Measurements from ENCODE around the gene PTPRN. TPM values are rescaled to one million over a fixed set of nuclear protein-coding genes. Genes with fewer than 3 reads are reported as not detected.

Gene PTPRN
- total RNA-seq, 4 donors from 2014 or later: 0.58 to 3.0 (median 1.9) TPM; not detected in 1

DNA sequence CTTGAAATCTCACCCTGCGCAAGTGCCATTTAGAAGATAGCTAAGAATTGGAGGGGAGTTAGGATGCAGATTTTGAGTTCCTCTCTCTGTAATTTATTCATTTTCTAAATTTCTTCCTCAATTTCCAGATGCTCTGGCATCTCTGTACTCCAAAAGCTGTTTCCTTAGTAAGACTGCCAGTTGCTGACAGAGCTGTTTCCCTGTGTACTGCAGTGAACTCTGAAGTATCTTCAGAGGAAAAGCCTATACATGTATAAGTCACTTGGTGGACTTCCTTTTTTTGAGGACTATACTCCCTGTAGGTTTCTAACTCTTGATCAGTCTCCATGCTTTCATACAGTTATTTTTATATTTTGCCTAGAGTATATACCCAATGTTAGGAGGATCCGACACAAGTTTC is 24.9 kb upstream of the PTPRN start:
- ATAC-seq: no peak
- 88 to 94% methylated on average over 2 of the region's 2 CpGs for WGBS, 2 donors (ENCODE audit: low coverage in 1 of 2)

DNA sequence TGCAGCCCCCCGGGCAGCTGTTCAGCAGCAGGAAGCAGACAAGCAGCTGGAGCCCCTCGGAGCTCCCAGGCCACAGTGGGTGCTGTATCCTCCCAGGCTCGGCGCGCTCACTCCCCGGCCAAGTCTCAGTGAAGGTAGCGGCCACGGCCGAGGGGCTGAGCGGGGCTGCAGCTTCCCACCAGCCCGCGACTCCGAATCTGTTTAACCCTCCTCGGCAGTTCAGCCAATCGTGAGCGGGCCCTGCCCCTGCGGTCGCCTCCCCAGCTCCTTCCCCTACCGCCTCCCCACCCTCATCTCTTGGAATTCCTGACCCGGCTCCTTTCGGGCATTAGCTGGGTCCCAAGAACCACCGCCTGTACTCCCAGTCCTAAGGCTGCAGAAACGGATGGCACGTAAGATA is 23.3 kb upstream of the PTPRN start, which contains the start of gene RESP18:
TSS of gene RESP18 (minus strand) at position 203 of the 400 bp plus-strand sequence.
- WGBS, 2 donors (ENCODE audit: low coverage in 1 of 2): 0 to 5% methylated on average over 1 to 6 of the region's 24 CpGs
- peaks cover 72% of the 10 kb centered on the region for H3K27me3 ChIP-seq
- H3K27ac ChIP-seq: no peak within 1 kb of the TSS
- no peak within 1 kb of the TSS for H3K4me3 ChIP-seq
- TF ChIP-seq EP300 (IDR thresholded peaks at IDR 0.05): no peak
- TF ChIP-seq, protein P1, sequence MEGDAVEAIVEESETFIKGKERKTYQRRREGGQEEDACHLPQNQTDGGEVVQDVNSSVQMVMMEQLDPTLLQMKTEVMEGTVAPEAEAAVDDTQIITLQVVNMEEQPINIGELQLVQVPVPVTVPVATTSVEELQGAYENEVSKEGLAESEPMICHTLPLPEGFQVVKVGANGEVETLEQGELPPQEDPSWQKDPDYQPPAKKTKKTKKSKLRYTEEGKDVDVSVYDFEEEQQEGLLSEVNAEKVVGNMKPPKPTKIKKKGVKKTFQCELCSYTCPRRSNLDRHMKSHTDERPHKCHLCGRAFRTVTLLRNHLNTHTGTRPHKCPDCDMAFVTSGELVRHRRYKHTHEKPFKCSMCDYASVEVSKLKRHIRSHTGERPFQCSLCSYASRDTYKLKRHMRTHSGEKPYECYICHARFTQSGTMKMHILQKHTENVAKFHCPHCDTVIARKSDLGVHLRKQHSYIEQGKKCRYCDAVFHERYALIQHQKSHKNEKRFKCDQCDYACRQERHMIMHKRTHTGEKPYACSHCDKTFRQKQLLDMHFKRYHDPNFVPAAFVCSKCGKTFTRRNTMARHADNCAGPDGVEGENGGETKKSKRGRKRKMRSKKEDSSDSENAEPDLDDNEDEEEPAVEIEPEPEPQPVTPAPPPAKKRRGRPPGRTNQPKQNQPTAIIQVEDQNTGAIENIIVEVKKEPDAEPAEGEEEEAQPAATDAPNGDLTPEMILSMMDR (IDR thresholded peaks at IDR 0.05): no peak
- no peak for TF ChIP-seq POLR2AphosphoS5 (IDR thresholded peaks at IDR 0.05)
- no peak for TF ChIP-seq POLR2A (IDR thresholded peaks at IDR 0.05)
- no peaks in the 10 kb centered on the region for H3K4me1 ChIP-seq
- no peaks in the 10 kb centered on the region for H3K36me3 ChIP-seq
- H3K9me3 ChIP-seq: peaks cover 0 to 20% (median 0%) of the 10 kb centered on the region in 3 donors
- no peak for ATAC-seq

More for the DNA sequence above, 24.9 kb upstream of the PTPRN start:
- TF ChIP-seq POLR2AphosphoS5 (IDR thresholded peaks at IDR 0.05): no peak
- H3K9me3 ChIP-seq: peaks cover 0 to 20% (median 0%) of the 10 kb centered on the region in 3 donors
- peaks cover 71% of the 10 kb centered on the region for H3K27me3 ChIP-seq
- no peak overlapping the region for H3K4me3 ChIP-seq
- H3K36me3 ChIP-seq: no peaks in the 10 kb centered on the region
- H3K27ac ChIP-seq: no peak overlapping the region
- H3K4me1 ChIP-seq: no peaks in the 10 kb centered on the region

DNA sequence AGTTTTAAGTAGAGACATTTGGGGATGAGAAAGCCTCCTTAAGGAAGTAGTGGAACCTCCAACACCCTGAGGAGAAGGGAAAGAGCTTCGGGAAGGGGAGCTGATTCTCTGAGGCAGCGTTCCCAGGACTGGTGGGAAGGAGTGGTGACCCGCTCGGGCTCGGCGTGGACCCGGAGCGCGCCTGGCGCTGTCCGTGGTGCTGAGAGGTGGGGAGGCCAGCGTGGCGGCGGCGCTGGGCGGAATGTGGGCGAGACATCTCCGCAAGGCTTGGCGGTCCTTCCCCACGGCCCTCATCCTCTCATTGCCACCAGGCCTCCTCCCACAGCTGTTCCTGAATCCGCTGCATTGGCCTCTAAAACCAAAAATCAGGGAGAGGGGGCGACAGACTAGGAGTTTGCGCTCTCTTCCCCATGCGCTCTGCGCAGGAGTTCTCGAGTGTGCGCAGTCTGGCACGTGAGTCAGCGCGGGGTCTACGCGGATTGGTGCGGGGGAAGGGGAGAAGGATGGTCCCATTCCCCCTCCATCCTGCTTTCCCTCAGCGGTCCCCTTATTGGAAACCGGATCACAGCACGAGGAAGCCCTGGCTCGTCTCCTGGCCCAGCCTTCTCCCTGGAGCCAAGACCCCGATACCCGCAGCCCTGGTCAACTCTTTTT is 22.5 kb upstream of the PTPRN start:
- TF ChIP-seq, protein P1 (IDR thresholded peaks at IDR 0.05): no peak
- no peak for TF ChIP-seq EP300 (IDR thresholded peaks at IDR 0.05)
- no peak for TF ChIP-seq POLR2A (IDR thresholded peaks at IDR 0.05)
- TF ChIP-seq POLR2AphosphoS5 (IDR thresholded peaks at IDR 0.05): no peak
- Histone ChIP-seq H3K9me3 (peaks cover 0 to 14% (median 0%) of the 10 kb centered on the region in 3 donors), H3K4me3 (no peak overlapping the region), H3K27ac (no peak overlapping the region), H3K27me3 (peaks cover 73% of the 10 kb centered on the region), H3K36me3 (no peaks in the 10 kb centered on the region), H3K4me1 (no peaks in the 10 kb centered on the region)
- WGBS, 2 donors (ENCODE audit: low coverage in 1 of 2): 10 to 16% methylated on average over 16 to 17 of the region's 39 CpGs
- ATAC-seq: peak; percentile 46

DNA sequence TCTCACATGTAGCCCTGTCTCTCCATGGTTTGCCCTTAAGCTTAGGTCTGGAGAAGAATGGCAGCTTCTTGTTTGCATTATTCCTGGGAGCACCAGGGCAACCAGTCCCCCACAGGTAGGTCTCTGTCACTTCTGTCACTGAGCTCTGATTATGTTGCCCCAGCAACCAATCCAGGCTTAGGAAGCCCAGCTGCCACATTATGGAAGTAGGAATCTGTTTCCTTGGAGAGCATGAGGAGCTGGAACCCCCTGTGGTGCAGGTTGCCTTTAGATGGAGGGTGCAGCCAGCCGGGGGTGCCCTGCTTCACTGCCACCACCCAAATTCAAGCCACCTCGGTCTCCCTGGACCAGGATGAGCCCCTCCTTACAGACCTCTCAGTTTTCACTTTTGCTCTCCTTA is 18.5 kb upstream of the PTPRN start:
- TF ChIP-seq POLR2AphosphoS5 (IDR thresholded peaks at IDR 0.05) (no peak), POLR2A (IDR thresholded peaks at IDR 0.05) (no peak), EP300 (IDR thresholded peaks at IDR 0.05) (no peak)
- TF ChIP-seq, protein P1 (IDR thresholded peaks at IDR 0.05): no peak
- no peak overlapping the region for H3K27ac ChIP-seq
- no peaks in the 10 kb centered on the region for H3K4me1 ChIP-seq
- H3K4me3 ChIP-seq: no peak overlapping the region
- peaks cover 74% of the 10 kb centered on the region for H3K27me3 ChIP-seq
- 23% methylated on average over 2 of the region's 2 CpGs; no CpG with 5 or more reads in 1 of the 2 donors for WGBS, 2 donors (ENCODE audit: low coverage in 1 of 2)
- no peak for ATAC-seq
- H3K9me3 ChIP-seq: no peaks in the 10 kb centered on the region
- H3K36me3 ChIP-seq: no peaks in the 10 kb centered on the region

DNA sequence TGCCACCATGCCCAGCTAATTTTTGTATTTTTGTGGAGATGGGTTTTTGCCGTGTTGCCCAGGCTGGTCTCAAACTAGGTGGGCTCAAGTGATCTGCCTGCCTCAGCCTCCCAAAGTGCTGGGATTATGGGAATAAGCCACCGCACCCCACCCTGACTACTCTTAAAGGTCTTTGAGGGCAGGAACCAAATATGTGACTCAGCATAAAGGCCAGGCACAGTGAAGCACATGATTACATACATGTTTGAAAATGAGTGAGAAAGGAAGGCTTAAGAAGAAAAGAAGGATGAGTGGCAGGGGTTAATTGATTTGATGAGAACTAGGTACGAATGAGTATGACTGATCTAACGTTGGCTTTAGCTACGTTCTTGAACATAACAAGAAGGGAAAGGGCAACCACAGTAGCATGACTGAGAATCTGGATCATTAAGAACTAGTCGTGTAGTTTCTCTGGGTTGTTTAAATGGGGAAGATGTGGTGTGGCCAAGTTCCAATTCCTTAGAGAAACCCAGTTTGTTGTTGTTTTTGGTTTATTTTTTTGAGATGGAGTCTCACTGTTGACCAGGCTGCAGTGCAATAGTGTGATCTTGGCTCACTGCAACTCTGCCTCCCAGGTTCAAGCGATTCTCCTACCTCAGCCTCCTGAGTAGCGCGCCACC is 16.6 kb upstream of the PTPRN start:
- no peak for ATAC-seq
- 33 to 72% methylated on average over 5 to 8 of the region's 9 CpGs for WGBS, 2 donors (ENCODE audit: low coverage in 1 of 2)
- H3K9me3 ChIP-seq: no peaks in the 10 kb centered on the region
- TF ChIP-seq POLR2AphosphoS5 (IDR thresholded peaks at IDR 0.05) (no peak), POLR2A (IDR thresholded peaks at IDR 0.05) (no peak), EP300 (IDR thresholded peaks at IDR 0.05) (no peak)
- TF ChIP-seq, protein P1 (IDR thresholded peaks at IDR 0.05): no peak
- no peaks in the 10 kb centered on the region for H3K36me3 ChIP-seq
- H3K4me3 ChIP-seq: no peak overlapping the region
- H3K4me1 ChIP-seq: no peaks in the 10 kb centered on the region
- peaks cover 68% of the 10 kb centered on the region for H3K27me3 ChIP-seq
- no peak overlapping the region for H3K27ac ChIP-seq

Measured in gastroesophageal sphincter (tissue), 4 donors.